Caco-2 (cell line): ENCODE results near the gene ZDHHC12. TPM values are rescaled to one million over a fixed set of nuclear protein-coding genes. Genes with fewer than 3 reads are reported as not detected.

Experiments used
- BruUV-seq: library from RNA; stranded (reverse); fragments of 400-500 nt; replicated peaks from 2 replicates; lab custom pipeline; 2021; lab: Mats Ljungman, UMichigan
- CTCF ChIA-PET: fragments of 300-600 bp; sonication (Branson Sonifier 250); formaldehyde crosslinking; loops from one replicate; lab custom pipeline; 2022; ENCODE audit warnings: antibody characterized with exemption; lab: Charles Lee
- POLR2A ChIA-PET: fragments of 300-600 bp; sonication (Branson Sonifier 250); formaldehyde crosslinking; loops from one replicate; lab custom pipeline; 2022; ENCODE audit warnings: antibody characterized with exemption; lab: Charles Lee
- DNase-seq, 2 experiments: peaks; one replicate each; pipeline versions ENCODE4 v3.0.0 to v3.0.0-alpha.2; 2020 to 2022
- H3K27me3 ChIP-seq: replicated peaks from 2 replicates; pipeline ENCODE4 v1.6.0; 2011; ENCODE audit warnings: low read length; ENCODE audit not compliant: control insufficient read depth, insufficient read depth
- H3K36me3 ChIP-seq: 2 replicates; pipeline ENCODE4 v1.5.1; 2011; ENCODE audit warnings: low read length; ENCODE audit not compliant: control insufficient read depth, insufficient read depth
- H3K4me1 ChIP-seq: fragments of 250-450 bp; sonication (Bioruptor Pico); 2 replicates; pipeline ENCODE4 v1.5.1; 2020; ENCODE audit warnings: mild to moderate bottlenecking
- H3K4me3 ChIP-seq: 2 replicates; pipeline ENCODE4 v1.5.1; 2011; ENCODE audit warnings: low read depth, mild to moderate bottlenecking, control low read depth, low read length
- H3K9me3 ChIP-seq: fragments of 250-450 bp; sonication (Bioruptor Pico); 2 replicates; pipeline ENCODE4 v1.5.1; 2020; ENCODE audit warnings: mild to moderate bottlenecking, moderate library complexity
- H3K27ac Mint-ChIP-seq: one replicate; pipeline ENCODE4 v1.8.0; 2022; ENCODE audit warnings: mixed read lengths; ENCODE audit not compliant: unreplicated experiment
- H3K27me3 Mint-ChIP-seq: one replicate; pipeline ENCODE4 v1.8.0; 2022; ENCODE audit warnings: mixed read lengths; ENCODE audit not compliant: insufficient read depth, unreplicated experiment
- H3K36me3 Mint-ChIP-seq: one replicate; pipeline ENCODE4 v1.8.0; 2022; ENCODE audit warnings: mild to moderate bottlenecking, mixed read lengths; ENCODE audit not compliant: insufficient read depth, unreplicated experiment
- H3K4me1 Mint-ChIP-seq: one replicate; pipeline ENCODE4 v1.8.0; 2022; ENCODE audit warnings: low read depth, mixed read lengths; ENCODE audit not compliant: unreplicated experiment
- H3K4me3 Mint-ChIP-seq: one replicate; pipeline ENCODE4 v1.8.0; 2022; ENCODE audit warnings: mild to moderate bottlenecking, moderate library complexity, mixed read lengths; ENCODE audit not compliant: unreplicated experiment
- H3K9me3 Mint-ChIP-seq: one replicate; pipeline ENCODE4 v1.8.0; 2022; ENCODE audit warnings: mixed read lengths; ENCODE audit not compliant: unreplicated experiment
- intact Hi-C: fragments of 100-400 bp; cut with micrococcal nuclease; formaldehyde crosslinking; loops from one replicate; pipeline ENCODE4 v1.10.0; 2022; ENCODE audit not compliant: unreplicated experiment
- total RNA-seq: library from RNA; stranded (reverse); gene quantifications from 2 replicates; pipeline ENCODE4 v1.2.3, GENCODE V29; 2022
- TF ChIP-seq, protein P1 (sequence below), 2 experiments: fragments of 200-600 bp in 1 of 2; IDR thresholded peaks; 1 replicate in 1 of 2; 2 replicates in 1 of 2; pipeline versions ENCODE4 v1.5.1 to v1.8.0; 2011 to 2022; ENCODE audit warnings: antibody characterized with exemption in 1 of 2, control low read depth in 1 of 2, inconsistent platforms in 1 of 2, low read depth in 1 of 2, low read length in 1 of 2, mild to moderate bottlenecking in 1 of 2, moderate library complexity in 1 of 2; ENCODE audit not compliant: insufficient read depth in 1 of 2, severe bottlenecking in 1 of 2, unreplicated experiment in 1 of 2

ZDHHC12 gene
- total RNA-seq, 1 experiment from 2014 or later = 73.7 TPM

- DNase-seq = no peak
- Mint-ChIP-seq H3K9me3 (no peaks in the 10 kb centered on the region), H3K4me3 (no peak overlapping the region), H3K36me3 (peaks cover 15% of the 10 kb centered on the region), H3K4me1 (peaks cover 13% of the 10 kb centered on the region), H3K27ac (no peak overlapping the region), H3K27me3 (no peaks in the 10 kb centered on the region)
- Histone ChIP-seq H3K4me1 (peaks cover 8% of the 10 kb centered on the region; the same call in 1 of the 2 replicates), H3K9me3 (no peaks in the 10 kb centered on the region), H3K36me3 (no peaks in the 10 kb centered on the region), H3K27me3 (no peaks in the 10 kb centered on the region), H3K4me3 (no peak overlapping the region)
- TF ChIP-seq, protein P1, sequence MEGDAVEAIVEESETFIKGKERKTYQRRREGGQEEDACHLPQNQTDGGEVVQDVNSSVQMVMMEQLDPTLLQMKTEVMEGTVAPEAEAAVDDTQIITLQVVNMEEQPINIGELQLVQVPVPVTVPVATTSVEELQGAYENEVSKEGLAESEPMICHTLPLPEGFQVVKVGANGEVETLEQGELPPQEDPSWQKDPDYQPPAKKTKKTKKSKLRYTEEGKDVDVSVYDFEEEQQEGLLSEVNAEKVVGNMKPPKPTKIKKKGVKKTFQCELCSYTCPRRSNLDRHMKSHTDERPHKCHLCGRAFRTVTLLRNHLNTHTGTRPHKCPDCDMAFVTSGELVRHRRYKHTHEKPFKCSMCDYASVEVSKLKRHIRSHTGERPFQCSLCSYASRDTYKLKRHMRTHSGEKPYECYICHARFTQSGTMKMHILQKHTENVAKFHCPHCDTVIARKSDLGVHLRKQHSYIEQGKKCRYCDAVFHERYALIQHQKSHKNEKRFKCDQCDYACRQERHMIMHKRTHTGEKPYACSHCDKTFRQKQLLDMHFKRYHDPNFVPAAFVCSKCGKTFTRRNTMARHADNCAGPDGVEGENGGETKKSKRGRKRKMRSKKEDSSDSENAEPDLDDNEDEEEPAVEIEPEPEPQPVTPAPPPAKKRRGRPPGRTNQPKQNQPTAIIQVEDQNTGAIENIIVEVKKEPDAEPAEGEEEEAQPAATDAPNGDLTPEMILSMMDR (IDR thresholded peaks at IDR 0.05; ENCODE audit: insufficient read depth in 1 of 2, low read depth in 1 of 2, low read length in 1 of 2, severe bottlenecking in 1 of 2, unreplicated experiment in 1 of 2) = no peak
- intact Hi-C loops = no loop called here
- BruUV-seq = no TSS peak
- CTCF ChIA-PET = interaction anchor here (0.6 kb wide), 2 partner anchors 82 to 539 kb away, joined by 4 to 5 read pairs; no protein-coding TSS in a partner anchor
- POLR2A ChIA-PET = interaction anchor here (0.6 kb wide), 1 partner anchor 310 kb away, joined by 3 read pairs; the partner anchor contains the start of gene SH3GLB2
These were observed 5.9 kb downstream of the ZDHHC12 start for GRCh38 chr9:128718047-128718446.

DNA sequence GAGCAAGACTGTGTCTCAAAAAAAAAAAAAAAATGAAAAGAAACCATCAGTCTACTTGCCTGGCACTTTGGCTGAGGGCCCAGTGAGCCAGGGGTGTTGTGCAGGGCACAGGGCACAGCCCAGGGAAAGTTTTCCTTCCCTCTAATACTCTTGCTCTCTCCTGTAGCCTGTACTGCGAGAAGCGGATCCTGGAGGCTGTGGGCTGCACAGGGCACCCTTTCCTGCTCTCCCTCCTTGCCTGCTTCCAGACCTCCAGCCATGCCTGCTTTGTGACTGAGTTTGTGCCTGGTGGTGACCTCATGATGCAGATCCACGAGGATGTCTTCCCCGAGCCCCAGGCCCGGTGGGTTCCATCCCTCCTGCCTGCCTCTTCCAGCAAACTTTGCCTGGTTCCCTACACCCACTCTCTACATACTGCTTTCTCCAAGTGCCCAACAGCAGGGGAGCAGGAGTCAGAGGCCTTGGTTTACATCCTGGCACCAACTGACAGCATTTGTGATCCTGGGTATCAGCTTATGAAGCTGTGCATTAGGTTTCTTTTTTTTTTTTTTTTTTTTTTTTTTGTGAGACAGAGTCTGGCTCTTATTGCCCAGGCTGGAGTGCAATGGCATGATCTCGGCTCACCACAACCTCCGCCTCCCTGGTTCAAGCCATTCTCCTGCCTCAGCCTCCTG, 7.2 kb downstream of the ZDHHC12 start:
- H3K36me3 Mint-ChIP-seq = peaks cover 12% of the 10 kb centered on the region
- no peak overlapping the region for H3K4me3 Mint-ChIP-seq
- Histone ChIP-seq H3K4me3 (no peak overlapping the region), H3K4me1 (peaks cover 8% of the 10 kb centered on the region; the same call in 1 of the 2 replicates), H3K36me3 (no peaks in the 10 kb centered on the region), H3K27me3 (no peaks in the 10 kb centered on the region), H3K9me3 (no peaks in the 10 kb centered on the region)
- no peaks in the 10 kb centered on the region for H3K9me3 Mint-ChIP-seq
- BruUV-seq = no TSS peak
- H3K4me1 Mint-ChIP-seq = peaks cover 6% of the 10 kb centered on the region
- CTCF ChIA-PET = interaction anchor here (0.7 kb wide), 1 partner anchor 163 kb away, joined by 5 read pairs; no protein-coding TSS in a partner anchor
- POLR2A ChIA-PET = no interaction called here
- intact Hi-C loops = no loop called here
- no peak overlapping the region for H3K27ac Mint-ChIP-seq
- no peak for DNase-seq
- TF ChIP-seq, protein P1 (IDR thresholded peaks at IDR 0.05; ENCODE audit: insufficient read depth in 1 of 2, low read depth in 1 of 2, low read length in 1 of 2, severe bottlenecking in 1 of 2, unreplicated experiment in 1 of 2) = no peak
- no peaks in the 10 kb centered on the region for H3K27me3 Mint-ChIP-seq

DNA sequence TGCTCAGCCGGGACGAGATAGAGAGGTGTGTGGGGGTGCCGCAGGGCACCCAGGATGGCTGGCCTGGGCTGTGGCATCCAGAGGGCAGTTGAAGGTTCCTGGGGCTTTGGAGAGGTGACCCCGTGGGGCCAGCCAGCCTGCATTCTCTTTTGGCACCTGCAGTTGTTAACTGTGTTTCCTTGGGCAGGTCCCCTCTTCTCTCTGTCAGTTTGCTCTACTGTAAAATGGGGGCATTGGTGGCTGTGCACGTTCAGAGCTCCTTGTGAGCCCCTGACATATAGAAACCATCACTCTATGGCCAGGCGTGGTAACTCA, 8.5 kb downstream of the ZDHHC12 start:
- Mint-ChIP-seq H3K9me3 (no peaks in the 10 kb centered on the region), H3K4me1 (peaks cover 6% of the 10 kb centered on the region), H3K27ac (no peak overlapping the region), H3K4me3 (no peak overlapping the region), H3K36me3 (peaks cover 12% of the 10 kb centered on the region), H3K27me3 (no peaks in the 10 kb centered on the region)
- intact Hi-C loops = no loop called here
- POLR2A ChIA-PET = no interaction called here
- Histone ChIP-seq H3K36me3 (no peaks in the 10 kb centered on the region), H3K4me3 (no peak overlapping the region), H3K4me1 (peaks cover 8% of the 10 kb centered on the region; the same call in 1 of the 2 replicates), H3K27me3 (no peaks in the 10 kb centered on the region), H3K9me3 (no peaks in the 10 kb centered on the region)
- CTCF ChIA-PET = interaction anchor here (0.7 kb wide), 1 partner anchor 9 kb away, joined by 3 read pairs; no protein-coding TSS in a partner anchor
- no TSS peak for BruUV-seq
- DNase-seq = no peak
- TF ChIP-seq, protein P1 (IDR thresholded peaks at IDR 0.05; ENCODE audit: insufficient read depth in 1 of 2, low read depth in 1 of 2, low read length in 1 of 2, severe bottlenecking in 1 of 2, unreplicated experiment in 1 of 2) = no peak
